SK-N-MC (cell line): ENCODE data around the gene IL20.

Source experiments
- EZH2 ChIP-seq: fragments of 200-600 bp; sonication (generic); IDR thresholded peaks from one replicate; pipeline ENCODE4 v1.6.1; 2017; ENCODE audit warnings: antibody characterized with exemption
- FOXP2 ChIP-seq: optimal IDR thresholded peaks from 2 replicates; pipeline ENCODE3; 2011; ENCODE audit warnings: mild to moderate bottlenecking, moderate library complexity; ENCODE audit not compliant: insufficient read depth; ENCODE audit errors: extremely low read length, control extremely low read depth
- POLR2AphosphoS5 ChIP-seq: IDR thresholded peaks from 2 replicates; pipeline ENCODE4 v1.6.1; 2012; ENCODE audit warnings: mild to moderate bottlenecking, low read depth, low read length, borderline replicate concordance

GRCh38 chr1:206887701-206888100 is 22.3 kb downstream of the IL20 start:
- TF ChIP-seq POLR2AphosphoS5 (no peak), EZH2 (no peak), FOXP2 (no peak)
